Measurements from ENCODE around the gene ACTR1A.

The ACTR1A gene

GRCh38 chr10:102431452-102432124 lies 70.9 kb downstream of the ACTR1A start:
- DNase-seq (ENCODE audit: extremely low read depth in 1 of 2, low read depth in 1 of 2): no peak

- no peak for DNase-seq (ENCODE audit: extremely low read depth in 1 of 2, low read depth in 1 of 2)
These were observed 73.0 kb downstream of the ACTR1A start for GRCh38 chr10:102429468-102429867.

All from activated CD8-positive, alpha-beta memory T cell treated with anti-CD3 and anti-CD28 coated beads for 1 hour (primary cell).